Measurements from ENCODE around the gene RFC2.
"Not testable (repeated sequence)": the region's sequence is repeated elsewhere in the genome, so short reads cannot be mapped to it uniquely, and the experiment has no call there.

RFC2 gene

DNA sequence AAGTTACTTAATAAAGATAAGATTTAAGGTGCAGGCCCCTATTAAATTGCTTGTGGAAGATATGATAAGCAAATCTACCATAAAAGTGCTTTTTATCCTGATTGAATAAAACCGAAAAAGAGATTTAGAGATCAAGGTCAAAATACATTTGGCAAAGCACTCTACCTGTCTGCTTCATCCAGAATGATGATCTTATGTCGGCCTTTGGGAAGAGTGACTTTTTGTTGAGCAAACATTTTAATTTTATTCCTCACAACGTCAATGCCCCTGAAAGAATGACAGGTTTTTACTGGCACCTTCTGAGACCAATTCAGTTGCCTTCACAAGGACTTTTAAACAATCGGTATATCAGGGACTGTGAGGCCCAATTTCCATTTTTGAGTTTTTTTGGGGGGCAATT is 7.7 kb downstream of the RFC2 start:
- FAIRE-seq, result no peak

DNA sequence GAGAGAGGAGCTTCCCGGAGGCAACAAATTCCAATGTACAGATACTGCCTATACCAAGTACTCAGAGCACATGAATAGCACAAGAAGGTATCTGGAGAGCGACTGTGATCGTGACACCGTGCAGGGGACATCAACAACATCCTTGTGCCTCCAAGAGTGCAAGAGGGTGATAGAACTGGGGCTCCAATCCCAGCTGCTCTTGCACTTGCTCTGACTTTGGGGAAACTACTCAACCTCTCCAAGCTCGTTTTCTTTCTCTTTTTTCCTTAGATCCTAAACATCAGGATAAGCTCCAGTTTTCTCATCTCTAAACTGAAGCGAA is 12.1 kb downstream of the RFC2 start:
- FAIRE-seq, result no peak

DNA sequence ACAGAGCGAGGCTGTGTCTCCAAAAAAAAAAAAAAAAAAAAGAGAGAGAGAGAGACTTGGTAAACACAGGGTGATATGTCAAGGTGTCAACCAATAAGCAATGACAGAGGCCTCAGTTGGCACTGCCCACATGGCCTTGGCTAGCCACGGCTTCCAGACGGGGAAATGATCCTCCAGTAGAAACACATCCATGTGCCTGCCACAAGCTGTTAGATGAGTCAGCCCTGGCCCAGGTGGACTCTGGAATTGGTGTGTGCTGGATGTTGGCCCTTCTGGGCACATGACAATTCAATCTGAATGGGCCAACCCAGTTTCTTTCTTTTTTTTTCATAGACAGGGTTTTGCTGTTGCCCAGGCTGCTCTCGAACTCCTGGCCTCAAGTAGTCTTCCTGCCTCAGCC is 13.7 kb downstream of the RFC2 start:
- no peak for FAIRE-seq

DNA sequence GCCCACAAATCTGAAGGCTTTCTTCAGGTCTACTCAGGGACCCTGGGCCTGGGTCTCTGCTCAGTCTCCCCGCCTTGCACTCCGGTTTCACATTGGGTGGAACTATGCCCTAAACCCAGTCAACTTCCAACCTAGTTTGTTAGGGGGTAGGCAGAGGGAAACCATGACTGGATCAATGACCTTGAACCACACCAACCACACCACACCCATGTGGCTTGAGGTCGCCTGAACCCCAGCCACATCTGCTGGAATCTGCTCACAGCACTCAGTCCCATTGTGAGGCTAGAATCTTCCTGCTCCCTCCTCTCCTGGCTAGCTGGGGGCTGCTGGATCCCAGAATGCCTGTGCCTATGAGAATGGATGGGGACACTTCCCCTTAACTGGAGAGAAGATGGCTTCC is 17.9 kb downstream of the RFC2 start:
- FAIRE-seq, result no peak

GRCh38 chr7:74235518-74236268 is 18.5 kb downstream of the RFC2 start:
- no peak for FAIRE-seq

GRCh38 chr7:74233655-74234285 is 20.4 kb downstream of the RFC2 start:
- no peak for FAIRE-seq

- no peak for FAIRE-seq
These were observed 23.0 kb downstream of the RFC2 start for GRCh38 chr7:74231232-74231590.

DNA sequence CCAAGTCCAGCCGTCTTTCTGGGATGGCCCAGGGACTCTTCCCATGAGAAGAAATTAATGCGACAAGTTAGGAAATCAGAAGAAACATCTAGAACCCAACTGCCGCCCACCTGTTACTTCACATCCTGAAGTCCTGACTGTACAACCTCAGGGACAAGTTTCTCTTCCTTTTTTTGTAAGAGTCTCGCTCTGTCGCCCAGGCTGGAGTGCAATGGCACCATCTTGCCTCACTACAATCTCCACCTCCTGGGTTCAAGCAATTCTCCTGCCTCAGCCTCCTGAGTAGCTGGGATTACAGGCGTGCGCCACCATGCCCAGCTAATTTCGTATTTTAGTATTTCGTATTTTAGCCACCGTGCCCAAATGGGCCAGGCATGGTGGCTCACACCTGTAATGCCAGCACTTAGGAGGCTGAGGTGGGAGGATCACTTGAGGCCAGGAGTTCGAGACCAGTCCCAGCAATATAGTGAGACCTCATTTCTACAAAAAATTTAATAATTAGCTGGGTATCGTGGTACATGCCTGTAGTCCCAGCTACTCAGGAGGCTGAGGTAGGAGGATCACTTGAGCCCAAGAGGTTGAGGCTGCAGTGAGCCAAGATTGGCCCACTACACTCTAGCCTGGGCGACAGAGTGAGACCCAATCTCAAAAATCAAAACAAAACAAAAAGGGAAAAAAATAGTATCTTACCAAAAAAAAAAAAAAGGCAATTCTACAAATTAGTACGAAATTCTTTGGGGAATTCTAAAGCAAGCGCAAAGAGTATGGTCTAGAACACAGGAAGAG is 23.6 kb downstream of the RFC2 start:
- no peak for FAIRE-seq

GRCh38 chr7:74228951-74229900 is 25.0 kb downstream of the RFC2 start:
- FAIRE-seq, result no peak

GRCh38 chr7:74226633-74227032 is 27.6 kb downstream of the RFC2 start:
- no peak for FAIRE-seq

DNA sequence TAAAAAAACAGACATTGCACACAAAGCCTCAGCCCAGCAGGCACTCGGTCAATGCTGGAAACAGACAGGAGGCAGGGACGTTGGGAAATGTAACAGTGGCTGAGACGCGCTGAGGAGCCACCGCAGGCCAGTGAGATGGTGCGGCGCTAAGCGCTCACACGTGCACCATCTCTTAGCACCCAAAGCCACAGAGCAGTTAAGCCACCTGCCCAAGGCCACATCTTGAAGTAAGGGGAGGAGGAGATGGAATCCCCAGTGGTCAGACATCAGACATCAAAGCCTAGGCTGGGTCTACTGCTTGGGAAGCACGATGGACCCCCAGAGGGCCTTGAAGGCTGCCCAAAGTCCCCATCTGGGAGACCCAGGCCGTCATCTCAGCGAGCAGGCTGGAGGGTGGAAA is 28.8 kb downstream of the RFC2 start:
- no peak for FAIRE-seq

DNA sequence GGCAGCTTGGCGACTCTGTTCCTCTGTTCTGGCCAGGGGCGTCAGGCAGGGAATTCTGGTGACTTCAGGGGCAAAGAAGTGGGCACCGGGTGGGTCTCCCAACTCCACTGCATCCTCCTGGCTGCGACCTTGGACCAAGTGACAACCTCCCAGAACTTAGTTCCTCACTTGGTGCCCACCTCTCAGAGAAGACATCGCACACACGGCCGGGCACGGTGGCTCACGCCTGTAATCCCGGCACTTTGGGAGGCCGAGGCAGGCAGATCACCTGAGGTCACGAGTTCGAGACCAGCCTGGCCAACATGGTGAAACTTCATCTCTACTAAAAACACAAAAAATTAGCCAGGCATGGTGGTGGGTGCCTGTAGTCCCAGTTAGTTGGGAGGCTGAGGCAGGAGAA is 29.3 kb downstream of the RFC2 start:
- FAIRE-seq, result not testable (repeated sequence)

DNA sequence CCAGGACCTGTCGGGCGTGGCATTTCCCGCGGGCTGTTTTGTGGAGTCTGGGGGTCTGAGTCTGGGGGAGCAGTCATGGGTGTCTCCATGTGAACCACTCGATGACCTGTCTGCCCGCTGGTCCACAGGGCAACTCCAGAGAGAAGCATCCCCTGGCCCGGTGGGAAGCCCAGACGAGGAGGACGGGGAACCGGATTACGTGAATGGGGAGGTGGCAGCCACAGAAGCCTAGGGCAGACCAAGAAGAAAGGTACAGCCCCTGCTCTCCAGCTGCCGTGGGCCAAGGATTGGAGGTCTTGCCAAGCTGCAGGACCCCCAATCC is 29.7 kb downstream of the RFC2 start:
- no peak for FAIRE-seq

DNA sequence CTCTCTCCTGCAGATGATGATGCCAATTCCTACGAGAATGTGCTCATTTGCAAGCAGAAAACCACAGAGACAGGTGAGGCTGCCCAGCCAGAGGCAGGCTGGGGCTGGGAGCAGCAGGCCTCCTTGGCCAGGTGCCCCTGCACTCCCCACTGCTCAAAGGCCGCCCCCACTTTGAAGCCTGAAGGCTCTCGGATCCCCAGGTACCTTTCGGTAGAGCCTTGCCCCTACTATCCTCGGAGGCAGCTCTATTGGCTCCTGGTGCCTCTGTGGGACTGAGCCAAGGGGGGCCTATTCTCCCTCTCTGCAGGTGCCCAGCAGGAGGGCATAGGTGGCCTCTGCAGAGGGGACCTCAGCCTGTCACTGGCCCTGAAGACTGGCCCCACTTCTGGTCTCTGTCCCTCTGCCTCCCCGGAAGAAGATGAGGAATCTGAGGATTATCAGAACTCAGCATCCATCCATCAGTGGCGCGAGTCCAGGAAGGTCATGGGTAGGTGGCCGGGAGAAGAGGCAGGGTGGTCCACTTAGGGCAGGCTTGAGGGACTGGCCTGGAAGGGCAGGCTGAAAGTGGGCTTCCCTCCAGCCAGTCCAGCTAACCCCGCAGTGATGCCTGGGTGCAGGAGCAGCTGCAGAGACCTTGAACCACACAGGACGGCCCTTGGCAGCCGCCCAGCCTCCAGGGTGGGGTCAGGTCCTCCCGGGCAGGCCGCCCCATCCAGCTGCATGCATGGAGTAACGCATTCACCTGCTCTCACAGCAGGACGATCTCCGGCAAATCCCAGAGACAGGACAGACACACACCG is 30.3 kb downstream of the RFC2 start:
- no peak for FAIRE-seq

- FAIRE-seq, result no peak
These were observed 31.1 kb downstream of the RFC2 start for GRCh38 chr7:74222851-74223710.

- FAIRE-seq, result no peak
These were observed 32.5 kb downstream of the RFC2 start for GRCh38 chr7:74221713-74222112.

- FAIRE-seq, result no peak
These were observed 34.0 kb downstream of the RFC2 start for GRCh38 chr7:74220229-74220628.

GRCh38 chr7:74219416-74219815 is 34.8 kb downstream of the RFC2 start:
- FAIRE-seq, result no peak

DNA sequence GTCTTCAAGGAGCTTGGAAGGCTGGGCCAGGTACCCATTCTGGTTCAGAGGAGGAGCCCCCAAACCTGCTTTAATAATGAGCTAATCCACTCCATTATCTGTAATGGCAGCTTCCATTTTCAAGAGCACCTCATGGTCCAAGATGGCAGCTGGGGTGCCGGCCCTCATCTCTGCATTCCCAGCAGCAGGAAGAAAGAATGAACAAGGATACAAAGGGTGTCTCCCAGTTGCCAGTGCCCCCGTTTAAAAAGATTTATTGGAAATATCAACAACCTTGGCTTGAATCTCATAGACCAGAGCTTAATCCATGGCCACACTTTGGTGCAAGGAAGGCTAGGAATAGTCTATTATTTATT is 35.9 kb downstream of the RFC2 start:
- FAIRE-seq, result no peak

GRCh38 chr7:74217455-74218342 is 36.5 kb downstream of the RFC2 start:
- no peak for FAIRE-seq

Data from islet of Langerhans (tissue), 1 donor.